ENCODE measurements around the gene PER1. TPM values are rescaled to one million over a fixed set of nuclear protein-coding genes. Genes with fewer than 3 reads are reported as not detected.

Gene PER1
- total and polyA plus RNA-seq, 2 of the 8 experiments (the other 6 are each of a cell fraction or from before 2014, with no cell fraction given): 9.6 to 38.0 TPM

DNA sequence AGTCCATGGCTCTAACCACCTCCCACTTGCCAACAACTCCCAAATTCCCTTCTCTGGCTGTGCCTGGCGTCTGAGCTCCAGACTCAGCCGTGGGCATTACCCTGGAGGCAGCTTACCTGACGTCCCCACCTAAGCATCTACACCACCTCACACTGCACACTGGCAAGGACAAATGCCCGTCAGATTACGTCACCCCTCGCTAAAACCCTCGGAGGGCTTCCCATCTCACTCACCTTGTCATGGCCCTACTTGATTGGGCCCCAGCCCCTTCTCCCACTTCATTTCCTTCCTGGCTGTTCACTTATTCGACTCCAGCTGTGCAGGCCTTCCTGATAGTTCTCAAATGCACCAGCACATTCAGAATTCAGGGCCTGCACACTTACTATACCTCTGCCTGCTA lies 47.3 kb downstream of the PER1 start:
- no peak overlapping the region for H2BK20ac ChIP-seq (ENCODE audit: low read length)
- no peak overlapping the region for H3K4ac ChIP-seq (replicated peaks; ENCODE audit: insufficient read length, low read depth, low read length)
- H3K14ac ChIP-seq (ENCODE audit: insufficient read length): no peak overlapping the region
- no peak overlapping the region for H4K5ac ChIP-seq (ENCODE audit: insufficient read length, low read depth, low read length)
- H2AK5ac ChIP-seq (ENCODE audit: low read depth, low read length): no peak overlapping the region
- ChIA-PET POLR2A (ENCODE audit: partially characterized antibody) (interaction anchor here (1.2 kb wide), 1 partner anchor 13 kb away, joined by 4 read pairs; no protein-coding TSS in a partner anchor), CTCF (ENCODE audit: partially characterized antibody) (interaction anchor here (0.5 to 23.3 kb wide), 8 partner anchors 9 to 83 kb away, joined by 3 to 501 read pairs (median 22); partner anchors contain the start of genes ALOX12B and ALOXE3)
- H3K9me3 ChIP-seq (ENCODE audit: insufficient read depth in 2 of 2, low read depth in 1 of 2, low read length in 1 of 2): no peaks in the 10 kb centered on the region
- H3K36me3 ChIP-seq (ENCODE audit: control insufficient read depth in 2 of 4, insufficient read depth in 4 of 4, low read length in 3 of 4): no peaks in the 10 kb centered on the region
- H3K9ac ChIP-seq (replicated peaks in 1 of 4; ENCODE audit: extremely low read depth in 1 of 4, low read depth in 3 of 4, low read length in 3 of 4): no peak overlapping the region
- H4K8ac ChIP-seq (ENCODE audit: extremely low read depth, insufficient read depth, low read length): no peak overlapping the region
- TF ChIP-seq TCF12 (IDR thresholded peaks at IDR 0.05; ENCODE audit: low read depth, low read length): no peak
- no peak for TF ChIP-seq POLR2AphosphoS5 (IDR thresholded peaks at IDR 0.05; ENCODE audit: low read depth, low read length)
- TF ChIP-seq EP300 (IDR thresholded peaks at IDR 0.05; ENCODE audit: borderline replicate concordance in 1 of 2, low read depth in 2 of 2, low read length in 2 of 2): no peak
- no peak for TF ChIP-seq SP4 (IDR thresholded peaks at IDR 0.05; ENCODE audit: low read length)
- no peak for TF ChIP-seq FOSL1 (IDR thresholded peaks at IDR 0.05; ENCODE audit: insufficient read depth, low read depth, low read length)
- TF ChIP-seq KDM1A (IDR thresholded peaks at IDR 0.05; ENCODE audit: borderline replicate concordance, low read length): no peak
- TF ChIP-seq SIN3A (conservative IDR thresholded peaks at IDR 0.05 in 1 of 2, IDR thresholded peaks at IDR 0.05 in 1 of 2; ENCODE audit: low read depth in 1 of 2, low read length in 2 of 2): no peak
- no peak for TF ChIP-seq POLR2A (IDR thresholded peaks at IDR 0.05; ENCODE audit: control extremely low read depth in 1 of 2, low read depth in 2 of 2, low read length in 2 of 2)
- H3K18ac ChIP-seq (ENCODE audit: extremely low read depth, low read length): no peak overlapping the region
- no peak overlapping the region for H2BK15ac ChIP-seq (ENCODE audit: low read length)
- H2BK5ac ChIP-seq (ENCODE audit: low read depth, low read length): no peak overlapping the region
- no peaks in the 10 kb centered on the region for H4K20me1 ChIP-seq (replicated peaks in 1 of 2; ENCODE audit: control insufficient read depth in 1 of 2, insufficient read depth in 2 of 2, low read length in 2 of 2)
- no peak overlapping the region for H3K4me3 ChIP-seq (ENCODE audit: extremely low read depth in 1 of 4, insufficient read depth in 2 of 4, low read depth in 3 of 4, low read length in 4 of 4)
- H3K56ac ChIP-seq (replicated peaks; ENCODE audit: insufficient read length, low read depth, low read length): no peak overlapping the region
- no peak overlapping the region for H3K23ac ChIP-seq (ENCODE audit: insufficient read length)
- no peak overlapping the region for H3K4me2 ChIP-seq (ENCODE audit: insufficient read depth in 1 of 2, low read depth in 2 of 2, low read length in 2 of 2)
- no peak overlapping the region for H2AFZ ChIP-seq (ENCODE audit: low read length)
- H3K23me2 ChIP-seq (ENCODE audit: low read depth, low read length): peaks cover 3% of the 10 kb centered on the region; the same call in 1 of the 2 replicates
- no peak overlapping the region for H2BK12ac ChIP-seq (ENCODE audit: low read depth, low read length)
- FAIRE-seq (no peak), DNase-seq (ENCODE audit: low read depth in 1 of 2, low spot score in 2 of 2) (no peak)
- H3K4me1 ChIP-seq (replicated peaks in 1 of 4; ENCODE audit: control insufficient read depth in 3 of 4, insufficient read depth in 4 of 4, low read length in 3 of 4): peaks cover 0 to 7% (median under 1%) of the 10 kb centered on the region in 4 experiments; a peak in 4 of 7 replicates
- peaks cover 0 to 18% (median 15%) of the 10 kb centered on the region in 4 experiments; a peak in 6 of 7 replicates for H3K27me3 ChIP-seq (replicated peaks in 1 of 4; ENCODE audit: control insufficient read depth in 3 of 4, extremely low read depth in 1 of 4, insufficient read depth in 3 of 4, low read length in 3 of 4)
- no peak overlapping the region for H2BK120ac ChIP-seq (replicated peaks; ENCODE audit: low read depth, low read length)
- 77% methylated on average over 8 of the region's 8 CpGs; no CpG with 5 or more reads in 1 of the 2 experiments for WGBS, 2 experiments (ENCODE audit: extremely low coverage in 1 of 2, insufficient coverage in 1 of 2, insufficient read length in 1 of 2, insufficient replicate concordance in 2 of 2, low coverage in 1 of 2, low lambda C conversion rate in 2 of 2, missing lambda C conversion rate in 1 of 2)
- no peak overlapping the region for H3K27ac ChIP-seq (ENCODE audit: low read depth, low read length)
- no peak overlapping the region for H4K91ac ChIP-seq (replicated peaks; ENCODE audit: insufficient read length, low read length)
- H3K79me1 ChIP-seq (ENCODE audit: low read depth, low read length): no peaks in the 10 kb centered on the region
- H3K79me2 ChIP-seq (ENCODE audit: control insufficient read depth in 1 of 2, insufficient read depth in 2 of 2, low read length in 2 of 2): no peaks in the 10 kb centered on the region

Data from H1 (cell line).